ENCODE results near the gene KANK2. TPM values are rescaled to one million over a fixed set of nuclear protein-coding genes. Genes with fewer than 3 reads are reported as not detected.
A peak's percentile ranks its signal among the peaks of the same experiment; 100 is the strongest.

Gene KANK2
- total and polyA plus RNA-seq, 2 of the 13 experiments (the other 11 are each of a cell fraction or from before 2014, with no cell fraction given): 5.7 to 12.9 TPM

DNA sequence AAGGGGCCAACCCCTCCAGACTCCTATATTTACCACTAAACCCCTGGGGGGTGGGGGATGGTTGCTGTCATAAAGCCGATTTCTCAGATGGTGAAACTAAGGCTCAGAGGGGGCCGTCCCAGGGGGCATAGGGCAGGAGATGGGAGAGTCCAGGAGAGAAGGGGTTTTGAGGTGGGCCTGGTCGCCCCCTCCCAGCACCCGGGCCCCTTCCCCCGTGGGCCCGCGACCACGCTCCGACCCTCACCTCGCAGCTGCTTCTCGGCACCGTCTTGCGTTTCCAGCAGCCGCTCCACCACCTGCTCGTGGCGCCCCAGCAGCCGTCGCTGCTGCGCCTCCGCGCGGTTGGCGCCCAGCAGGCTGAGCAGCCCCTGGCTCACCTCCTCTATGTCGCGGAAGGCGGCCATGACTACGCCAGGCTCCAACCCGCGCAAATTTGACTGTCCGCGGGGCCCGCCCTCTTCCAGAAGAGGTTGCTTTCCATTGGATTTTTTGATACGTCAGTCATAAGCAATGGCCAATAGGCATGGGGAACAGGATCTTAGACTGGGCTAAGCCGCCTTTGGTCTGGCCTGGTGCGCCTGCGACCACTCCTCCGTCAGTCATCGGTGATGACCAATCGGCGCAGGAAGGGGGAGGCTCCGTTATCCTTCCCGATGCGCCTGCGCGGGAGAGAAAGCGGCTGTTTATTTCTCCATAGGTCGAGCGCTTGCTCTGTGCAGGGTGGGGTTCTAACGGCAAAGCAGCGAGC, 41.8 kb downstream of the KANK2 start, which contains the start of gene SPC24 (continued):
- TF ChIP-seq, protein P1, sequence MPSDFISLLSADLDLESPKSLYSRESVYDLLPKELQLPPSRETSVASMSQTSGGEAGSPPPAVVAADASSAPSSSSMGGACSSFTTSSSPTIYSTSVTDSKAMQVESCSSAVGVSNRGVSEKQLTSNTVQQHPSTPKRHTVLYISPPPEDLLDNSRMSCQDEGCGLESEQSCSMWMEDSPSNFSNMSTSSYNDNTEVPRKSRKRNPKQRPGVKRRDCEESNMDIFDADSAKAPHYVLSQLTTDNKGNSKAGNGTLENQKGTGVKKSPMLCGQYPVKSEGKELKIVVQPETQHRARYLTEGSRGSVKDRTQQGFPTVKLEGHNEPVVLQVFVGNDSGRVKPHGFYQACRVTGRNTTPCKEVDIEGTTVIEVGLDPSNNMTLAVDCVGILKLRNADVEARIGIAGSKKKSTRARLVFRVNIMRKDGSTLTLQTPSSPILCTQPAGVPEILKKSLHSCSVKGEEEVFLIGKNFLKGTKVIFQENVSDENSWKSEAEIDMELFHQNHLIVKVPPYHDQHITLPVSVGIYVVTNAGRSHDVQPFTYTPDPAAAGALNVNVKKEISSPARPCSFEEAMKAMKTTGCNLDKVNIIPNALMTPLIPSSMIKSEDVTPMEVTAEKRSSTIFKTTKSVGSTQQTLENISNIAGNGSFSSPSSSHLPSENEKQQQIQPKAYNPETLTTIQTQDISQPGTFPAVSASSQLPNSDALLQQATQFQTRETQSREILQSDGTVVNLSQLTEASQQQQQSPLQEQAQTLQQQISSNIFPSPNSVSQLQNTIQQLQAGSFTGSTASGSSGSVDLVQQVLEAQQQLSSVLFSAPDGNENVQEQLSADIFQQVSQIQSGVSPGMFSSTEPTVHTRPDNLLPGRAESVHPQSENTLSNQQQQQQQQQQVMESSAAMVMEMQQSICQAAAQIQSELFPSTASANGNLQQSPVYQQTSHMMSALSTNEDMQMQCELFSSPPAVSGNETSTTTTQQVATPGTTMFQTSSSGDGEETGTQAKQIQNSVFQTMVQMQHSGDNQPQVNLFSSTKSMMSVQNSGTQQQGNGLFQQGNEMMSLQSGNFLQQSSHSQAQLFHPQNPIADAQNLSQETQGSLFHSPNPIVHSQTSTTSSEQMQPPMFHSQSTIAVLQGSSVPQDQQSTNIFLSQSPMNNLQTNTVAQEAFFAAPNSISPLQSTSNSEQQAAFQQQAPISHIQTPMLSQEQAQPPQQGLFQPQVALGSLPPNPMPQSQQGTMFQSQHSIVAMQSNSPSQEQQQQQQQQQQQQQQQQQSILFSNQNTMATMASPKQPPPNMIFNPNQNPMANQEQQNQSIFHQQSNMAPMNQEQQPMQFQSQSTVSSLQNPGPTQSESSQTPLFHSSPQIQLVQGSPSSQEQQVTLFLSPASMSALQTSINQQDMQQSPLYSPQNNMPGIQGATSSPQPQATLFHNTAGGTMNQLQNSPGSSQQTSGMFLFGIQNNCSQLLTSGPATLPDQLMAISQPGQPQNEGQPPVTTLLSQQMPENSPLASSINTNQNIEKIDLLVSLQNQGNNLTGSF (CRISPR knock-in tag; IDR thresholded peaks at IDR 0.05): no peak
- TF ChIP-seq KDM6A (CRISPR knock-in tag; IDR thresholded peaks at IDR 0.05; ENCODE audit: low read depth) (no peak), SMYD3 (CRISPR knock-in tag; IDR thresholded peaks at IDR 0.05) (no peak), ZNF317 (CRISPR knock-in tag; IDR thresholded peaks at IDR 0.05) (no peak; the same call in 1 of the 2 replicates), FOXA1 (IDR thresholded peaks at IDR 0.05) (no peak), FOXA1 (CRISPR knock-in tag; IDR thresholded peaks at IDR 0.05) (peak; percentile 65), ZNF326 (CRISPR knock-in tag; IDR thresholded peaks at IDR 0.05; ENCODE audit: borderline replicate concordance) (no peak), EEA1 (CRISPR knock-in tag; IDR thresholded peaks at IDR 0.05; ENCODE audit: borderline replicate concordance) (peak; percentile 71; the same call in 1 of the 2 replicates), NCOA1 (CRISPR knock-in tag; IDR thresholded peaks at IDR 0.05) (peak; percentile 69; the same call in 1 of the 2 replicates), ZNF550 (CRISPR knock-in tag; IDR thresholded peaks at IDR 0.05; ENCODE audit: borderline replicate concordance) (no peak), HNRNPUL1 (IDR thresholded peaks at IDR 0.05; ENCODE audit: low read depth, low read length) (no peak), TCF12 (IDR thresholded peaks at IDR 0.05) (no peak), TCF12 (CRISPR knock-in tag; IDR thresholded peaks at IDR 0.05) (0 out of 2 replicates have a peak, but pooled peaks have one; percentile 65), GTF2F1 (IDR thresholded peaks at IDR 0.05; ENCODE audit: low read length) (no peak), GMEB2 (CRISPR knock-in tag; IDR thresholded peaks at IDR 0.05; ENCODE audit: low read depth) (no peak), ZNF234 (CRISPR knock-in tag; conservative IDR thresholded peaks at IDR 0.05) (no peak), PHB2 (IDR thresholded peaks at IDR 0.05; ENCODE audit: partially characterized antibody) (no peak), ZNF30 (CRISPR knock-in tag; IDR thresholded peaks at IDR 0.05) (0 out of 2 replicates have a peak, but pooled peaks have one; percentile 47), TFAP4 (IDR thresholded peaks at IDR 0.05; ENCODE audit: borderline replicate concordance, low read depth) (no peak; the same call in 1 of the 2 replicates)
- TF ChIP-seq, protein P2, sequence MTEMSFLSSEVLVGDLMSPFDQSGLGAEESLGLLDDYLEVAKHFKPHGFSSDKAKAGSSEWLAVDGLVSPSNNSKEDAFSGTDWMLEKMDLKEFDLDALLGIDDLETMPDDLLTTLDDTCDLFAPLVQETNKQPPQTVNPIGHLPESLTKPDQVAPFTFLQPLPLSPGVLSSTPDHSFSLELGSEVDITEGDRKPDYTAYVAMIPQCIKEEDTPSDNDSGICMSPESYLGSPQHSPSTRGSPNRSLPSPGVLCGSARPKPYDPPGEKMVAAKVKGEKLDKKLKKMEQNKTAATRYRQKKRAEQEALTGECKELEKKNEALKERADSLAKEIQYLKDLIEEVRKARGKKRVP (CRISPR knock-in tag; IDR thresholded peaks at IDR 0.05): no peak
- TF ChIP-seq, protein P3, sequence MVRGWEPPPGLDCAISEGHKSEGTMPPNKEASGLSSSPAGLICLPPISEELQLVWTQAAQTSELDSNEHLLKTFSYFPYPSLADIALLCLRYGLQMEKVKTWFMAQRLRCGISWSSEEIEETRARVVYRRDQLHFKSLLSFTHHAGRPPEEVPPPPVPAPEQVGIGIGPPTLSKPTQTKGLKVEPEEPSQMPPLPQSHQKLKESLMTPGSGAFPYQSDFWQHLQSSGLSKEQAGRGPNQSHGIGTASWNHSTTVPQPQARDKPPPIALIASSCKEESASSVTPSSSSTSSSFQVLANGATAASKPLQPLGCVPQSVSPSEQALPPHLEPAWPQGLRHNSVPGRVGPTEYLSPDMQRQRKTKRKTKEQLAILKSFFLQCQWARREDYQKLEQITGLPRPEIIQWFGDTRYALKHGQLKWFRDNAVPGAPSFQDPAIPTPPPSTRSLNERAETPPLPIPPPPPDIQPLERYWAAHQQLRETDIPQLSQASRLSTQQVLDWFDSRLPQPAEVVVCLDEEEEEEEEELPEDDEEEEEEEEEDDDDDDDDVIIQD (CRISPR knock-in tag; IDR thresholded peaks at IDR 0.05; ENCODE audit: low read depth): no peak

Data from HepG2 (cell line).